K562 (cell line): Measurements from ENCODE around the gene RAI1. TPM values are rescaled to one million over a fixed set of nuclear protein-coding genes. Genes with fewer than 3 reads are reported as not detected.
A peak's percentile ranks its signal among the peaks of the same experiment; 100 is the strongest.

Experiments
- GABPB1 ChIP-seq: sonication (generic); formaldehyde crosslinking; IDR thresholded peaks from 2 replicates; pipeline ENCODE4 v1.8.0; 2022; ENCODE audit warnings: mild to moderate bottlenecking, missing genetic modification reagents
- GATA2 ChIP-seq: sonication (generic); formaldehyde crosslinking; IDR thresholded peaks from 2 replicates; pipeline ENCODE4 v1.4.0; 2020; ENCODE audit warnings: mild to moderate bottlenecking, missing genetic modification reagents
- HDAC1 ChIP-seq, 2 experiments: fragments of 450-650 bp; IDR thresholded peaks; 2 replicates each; pipeline ENCODE4 v1.6.1; 2016 to 2017; ENCODE audit warnings: inconsistent platforms in 1 of 2, mild to moderate bottlenecking in 1 of 2, moderate library complexity in 1 of 2
- PML ChIP-seq: IDR thresholded peaks from 2 replicates; pipeline ENCODE4 v1.6.1; 2012; ENCODE audit warnings: low read length, inconsistent platforms
- RB1 ChIP-seq: fragments of 450-650 bp; IDR thresholded peaks from 2 replicates; pipeline ENCODE4 v1.6.1; 2017; ENCODE audit warnings: low read depth, mild to moderate bottlenecking
- RBFOX2 ChIP-seq: fragments of 200-400 bp; formaldehyde crosslinking; IDR thresholded peaks from 2 replicates; pipeline ENCODE4 v1.6.1; 2017; ENCODE audit warnings: low read depth, mild to moderate bottlenecking, low read length, moderate library complexity
- TAF1 ChIP-seq: IDR thresholded peaks from 2 replicates; pipeline ENCODE4 v1.6.1; 2011; ENCODE audit warnings: mild to moderate bottlenecking, low read length, moderate library complexity; ENCODE audit not compliant: insufficient read depth, control insufficient read depth, severe bottlenecking; ENCODE audit errors: extremely low read depth
- ZNF766 ChIP-seq: fragments of 200-800 bp; sonication (Bioruptor generic); conservative IDR thresholded peaks from 2 replicates; pipeline ENCODE4 v1.6.1; 2016; ENCODE audit warnings: missing genetic modification characterization, missing compliant biosample characterization
- polyA plus RNA-seq, 8 experiments: library from polyadenylated mRNA; depleted of rRNA in 4 of 8; stranded (reverse) in 5 of 8; unstranded in 3 of 8; fragments of >200 nt; fragmentation: Nextera tagmentation in 2 of 8; fragmentation: Illumina TruSeq in 1 of 8; extraction: Ambion mirVana in 2 of 8; extraction: Trizol in 1 of 8; gene quantifications; 2 replicates each; pipeline versions ENCODE4 v1.2.1 to v1.2.3, GENCODE V29; 2011 to 2014; ENCODE audit warnings: inconsistent platforms in 1 of 8, missing spikeins in 1 of 8
- total RNA-seq, 7 experiments: library from RNA; depleted of rRNA in 6 of 7; stranded (reverse); fragments of >200 nt in 6 of 7; fragmentation: Illumina TruSeq in 2 of 7; extraction: Trizol in 2 of 7; gene quantifications; 2 replicates each; pipeline versions ENCODE4 v1.2.1 to v1.2.3, GENCODE V29; 2011 to 2021; ENCODE audit warnings: low replicate concordance in 1 of 7
- TF ChIP-seq, protein P1 (sequence below): IDR thresholded peaks from 2 replicates; pipeline ENCODE4 v1.6.1; 2011; ENCODE audit warnings: borderline replicate concordance, low read depth, mild to moderate bottlenecking, moderate library complexity, low read length; ENCODE audit not compliant: insufficient read depth, poor library complexity, severe bottlenecking

The RAI1 gene
- total and polyA plus RNA-seq, 9 of the 15 experiments (the other 6 are each of a cell fraction or from before 2014, with no cell fraction given) = 0.68 to 19.9 (median 5.5) TPM

DNA sequence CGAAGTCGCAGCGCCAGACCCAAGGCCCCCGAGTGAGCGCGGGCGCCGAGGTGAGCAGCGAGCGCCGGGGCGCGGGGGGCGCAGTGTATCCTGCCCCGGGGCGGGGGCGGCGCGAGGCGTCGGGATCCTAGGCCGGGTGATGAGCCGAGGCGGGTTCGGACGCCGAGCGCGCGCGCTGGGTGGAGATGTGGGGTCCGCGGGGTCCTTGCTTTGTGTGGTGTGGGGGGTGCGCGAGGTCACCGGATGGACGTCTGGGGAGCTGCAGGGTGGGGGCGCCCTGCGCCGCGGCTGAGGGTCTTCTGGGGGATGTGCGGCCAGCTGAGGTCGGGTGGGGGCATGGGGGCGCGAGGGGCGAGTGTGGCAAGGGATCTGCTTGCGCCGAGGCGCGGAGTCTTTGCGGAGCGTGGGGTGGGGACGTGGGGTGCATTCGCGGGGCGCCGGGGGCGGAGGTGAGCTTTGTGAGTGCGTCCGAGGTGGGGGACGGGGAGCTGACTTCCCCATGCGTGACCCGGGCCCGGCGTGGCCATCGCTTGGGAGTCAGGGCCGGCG is 560 bp downstream of the RAI1 start (continued):
- no peak for TF ChIP-seq PML
- peak; percentile 35; the same call in 1 of the 2 replicates for TF ChIP-seq RBFOX2
- peak; percentile 26 for TF ChIP-seq TAF1
- TF ChIP-seq, protein P1, sequence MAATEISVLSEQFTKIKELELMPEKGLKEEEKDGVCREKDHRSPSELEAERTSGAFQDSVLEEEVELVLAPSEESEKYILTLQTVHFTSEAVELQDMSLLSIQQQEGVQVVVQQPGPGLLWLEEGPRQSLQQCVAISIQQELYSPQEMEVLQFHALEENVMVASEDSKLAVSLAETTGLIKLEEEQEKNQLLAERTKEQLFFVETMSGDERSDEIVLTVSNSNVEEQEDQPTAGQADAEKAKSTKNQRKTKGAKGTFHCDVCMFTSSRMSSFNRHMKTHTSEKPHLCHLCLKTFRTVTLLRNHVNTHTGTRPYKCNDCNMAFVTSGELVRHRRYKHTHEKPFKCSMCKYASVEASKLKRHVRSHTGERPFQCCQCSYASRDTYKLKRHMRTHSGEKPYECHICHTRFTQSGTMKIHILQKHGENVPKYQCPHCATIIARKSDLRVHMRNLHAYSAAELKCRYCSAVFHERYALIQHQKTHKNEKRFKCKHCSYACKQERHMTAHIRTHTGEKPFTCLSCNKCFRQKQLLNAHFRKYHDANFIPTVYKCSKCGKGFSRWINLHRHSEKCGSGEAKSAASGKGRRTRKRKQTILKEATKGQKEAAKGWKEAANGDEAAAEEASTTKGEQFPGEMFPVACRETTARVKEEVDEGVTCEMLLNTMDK = peak; percentile 2
- 0 out of 4 replicates have a peak, but pooled peaks of 1 of the 2 experiments have one; percentile 12 for TF ChIP-seq HDAC1 (IDR thresholded peaks at IDR 0.05)
- 0 out of 2 replicates have a peak, but pooled peaks have one; percentile 24 for TF ChIP-seq RB1
- no peak for TF ChIP-seq GATA2
- TF ChIP-seq ZNF766 (CRISPR knock-in tag) = no peak
- TF ChIP-seq GABPB1 (CRISPR knock-in tag) = peak; percentile 47; the same call in 1 of the 2 replicates
